Tibial nerve (tissue), 4 donors: ENCODE data around the gene C1orf167. TPM values are rescaled to one million over a fixed set of nuclear protein-coding genes. Genes with fewer than 3 reads are reported as not detected.

ENCODE experiments used
- DNase-seq, 2 donors: peaks; one replicate each; pipeline ENCODE4 v3.0.0-alpha.2; 2019; ENCODE audit warnings: low spot score in 2 of 2
- H3K27ac ChIP-seq, 4 donors: fragments of 200-600 bp; sonication (generic) in 3 of 4; one replicate each; pipeline ENCODE4 v1.5.1; 2017 to 2019; ENCODE audit warnings: mild to moderate bottlenecking in 1 of 4
- H3K27me3 ChIP-seq, 2 donors: fragments of 200-600 bp; sonication (generic) in 1 of 2; one replicate each; pipeline versions ENCODE4 v1.5.1 to v1.6.0; 2017 to 2019
- H3K36me3 ChIP-seq, 3 donors: fragments of 200-600 bp; sonication (generic); one replicate each; pipeline ENCODE4 v1.5.1; 2018 to 2019
- H3K4me1 ChIP-seq, 4 donors: fragments of 200-600 bp; sonication (generic) in 3 of 4; one replicate each; pipeline ENCODE4 v1.5.1; 2017 to 2019
- H3K4me3 ChIP-seq, 4 donors: fragments of 200-600 bp; sonication (generic) in 3 of 4; one replicate each; pipeline ENCODE4 v1.5.1; 2017 to 2019; ENCODE audit warnings: mild to moderate bottlenecking in 1 of 4, moderate library complexity in 1 of 4
- H3K9me3 ChIP-seq, 4 donors: fragments of 200-600 bp; sonication (generic) in 3 of 4; one replicate each; pipeline ENCODE4 v1.5.1; 2017 to 2019
- EP300 ChIP-seq, 2 donors: sonication (generic); formaldehyde crosslinking; IDR thresholded peaks; one replicate each; pipeline ENCODE4 v1.6.1; 2017; ENCODE audit warnings: antibody characterized with exemption in 2 of 2, mild to moderate bottlenecking in 1 of 2
- POLR2A ChIP-seq, 2 donors: fragments of 450-650 bp; IDR thresholded peaks; one replicate each; pipeline ENCODE4 v1.6.1; 2017; ENCODE audit warnings: antibody characterized with exemption in 2 of 2, mild to moderate bottlenecking in 2 of 2, moderate library complexity in 2 of 2
- WGBS, 2 donors: methylation state at CpG; one replicate each; pipeline ENCODE4 v1.1.5; 2018; 5-methylcytosine and 5-hydroxymethylcytosine counted together
- total RNA-seq, 4 donors: library from RNA; depleted of rRNA; stranded (reverse); fragments of >200 nt; gene quantifications; one replicate each; pipeline ENCODE4 v1.1.0, GENCODE V29; 2016
- TF ChIP-seq, protein P1 (sequence below), 5 experiments: fragments of 200-600 bp in 3 of 5; fragments of 450-650 bp in 2 of 5; sonication (generic) in 3 of 5; IDR thresholded peaks; one replicate each; pipeline ENCODE4 v1.5.1; 2016 to 2019; ENCODE audit warnings: antibody characterized with exemption in 5 of 5, mild to moderate bottlenecking in 3 of 5, moderate library complexity in 2 of 5

The C1orf167 gene
- total RNA-seq, 4 donors from 2014 or later: 4.4 to 13.8 (median 5.1) TPM; not detected in 1

DNA sequence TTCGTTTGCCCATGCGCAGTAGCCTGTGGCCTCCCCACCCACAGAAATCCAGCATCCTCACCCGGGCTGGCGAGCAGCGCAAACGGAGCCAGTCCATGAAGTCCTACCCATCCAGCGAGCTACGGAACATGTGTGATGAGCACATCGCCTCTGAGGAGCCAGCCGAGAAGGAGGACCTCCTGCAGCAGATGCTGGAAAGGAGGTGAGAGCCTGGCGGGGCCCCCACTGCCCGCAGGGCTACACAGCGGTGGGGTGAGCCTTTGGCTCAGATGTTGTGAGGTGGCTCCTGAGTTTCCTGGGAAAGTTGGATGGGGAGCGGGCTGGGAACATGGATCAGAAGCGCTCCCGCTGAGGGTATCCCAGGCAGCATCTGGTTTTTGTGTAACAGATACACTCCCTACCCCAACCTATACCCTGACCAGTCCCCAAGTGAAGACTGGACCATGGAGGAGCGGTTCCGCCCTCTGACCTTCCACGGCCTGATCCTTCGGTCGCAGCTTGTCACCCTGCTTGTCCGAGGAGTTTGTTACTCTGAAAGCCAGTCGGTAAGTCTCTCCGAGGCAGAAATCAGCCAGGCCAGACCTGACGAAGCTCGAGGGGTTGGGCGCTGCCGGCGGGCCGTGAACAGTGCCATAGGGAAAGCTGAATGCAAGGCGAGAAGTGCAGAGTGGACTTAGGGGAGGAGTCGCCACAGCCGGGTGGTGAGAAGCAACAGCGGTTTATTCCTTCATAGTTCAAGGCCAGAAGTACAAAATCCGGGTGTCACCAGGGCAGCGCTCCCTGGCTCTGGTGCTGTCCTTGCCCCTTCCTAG lies 75.2 kb downstream of the C1orf167 start:
- Histone ChIP-seq H3K27ac (no peak overlapping the region), H3K36me3 (peaks cover 0 to 99% (median 40%) of the 10 kb centered on the region in 3 donors), H3K27me3 (no peaks in the 10 kb centered on the region), H3K4me1 (no peaks in the 10 kb centered on the region), H3K9me3 (no peaks in the 10 kb centered on the region), H3K4me3 (no peak overlapping the region)
- TF ChIP-seq POLR2A (IDR thresholded peaks at IDR 0.05) (no peak), EP300 (IDR thresholded peaks at IDR 0.05) (no peak)
- TF ChIP-seq, protein P1, sequence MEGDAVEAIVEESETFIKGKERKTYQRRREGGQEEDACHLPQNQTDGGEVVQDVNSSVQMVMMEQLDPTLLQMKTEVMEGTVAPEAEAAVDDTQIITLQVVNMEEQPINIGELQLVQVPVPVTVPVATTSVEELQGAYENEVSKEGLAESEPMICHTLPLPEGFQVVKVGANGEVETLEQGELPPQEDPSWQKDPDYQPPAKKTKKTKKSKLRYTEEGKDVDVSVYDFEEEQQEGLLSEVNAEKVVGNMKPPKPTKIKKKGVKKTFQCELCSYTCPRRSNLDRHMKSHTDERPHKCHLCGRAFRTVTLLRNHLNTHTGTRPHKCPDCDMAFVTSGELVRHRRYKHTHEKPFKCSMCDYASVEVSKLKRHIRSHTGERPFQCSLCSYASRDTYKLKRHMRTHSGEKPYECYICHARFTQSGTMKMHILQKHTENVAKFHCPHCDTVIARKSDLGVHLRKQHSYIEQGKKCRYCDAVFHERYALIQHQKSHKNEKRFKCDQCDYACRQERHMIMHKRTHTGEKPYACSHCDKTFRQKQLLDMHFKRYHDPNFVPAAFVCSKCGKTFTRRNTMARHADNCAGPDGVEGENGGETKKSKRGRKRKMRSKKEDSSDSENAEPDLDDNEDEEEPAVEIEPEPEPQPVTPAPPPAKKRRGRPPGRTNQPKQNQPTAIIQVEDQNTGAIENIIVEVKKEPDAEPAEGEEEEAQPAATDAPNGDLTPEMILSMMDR (IDR thresholded peaks at IDR 0.05): no peak
- DNase-seq: no peak
- 81 to 85% methylated on average over 29 to 30 of the region's 36 CpGs for WGBS, 2 donors

DNA sequence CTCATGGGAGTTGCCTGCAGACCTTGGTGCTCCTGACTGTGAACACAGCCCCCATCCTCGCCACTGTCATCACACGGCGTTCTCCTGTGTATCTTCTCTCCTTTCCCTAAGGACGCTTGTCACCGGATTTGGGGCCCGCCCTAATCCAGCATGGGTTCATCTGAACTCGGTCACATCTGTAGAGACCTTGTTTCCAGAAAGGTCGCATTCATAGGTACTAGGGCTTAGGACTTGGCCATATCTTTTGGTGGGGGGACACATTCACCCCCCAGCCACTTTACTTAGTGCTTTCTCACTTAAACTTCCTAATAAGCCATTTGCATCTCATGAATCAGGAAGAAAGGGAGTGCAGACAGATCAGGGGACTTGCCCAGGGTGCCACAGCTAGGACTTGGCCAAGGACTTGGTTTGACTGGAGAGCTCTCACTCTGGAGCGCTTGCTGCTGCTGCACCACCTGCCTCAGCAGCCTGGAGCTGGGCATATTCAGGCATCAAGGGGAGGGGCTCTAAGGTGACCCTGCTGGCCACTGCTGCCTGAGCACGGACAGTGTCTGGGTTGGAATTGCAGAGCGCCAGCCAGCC lies 75.9 kb downstream of the C1orf167 start:
- no peak for TF ChIP-seq POLR2A (IDR thresholded peaks at IDR 0.05)
- no peak for TF ChIP-seq EP300 (IDR thresholded peaks at IDR 0.05)
- TF ChIP-seq, protein P1 (IDR thresholded peaks at IDR 0.05): no peak
- H3K27ac ChIP-seq: no peak overlapping the region
- no peaks in the 10 kb centered on the region for H3K9me3 ChIP-seq
- no peaks in the 10 kb centered on the region for H3K4me1 ChIP-seq
- H3K36me3 ChIP-seq: peaks cover 0 to 99% (median 40%) of the 10 kb centered on the region in 3 donors
- no peaks in the 10 kb centered on the region for H3K27me3 ChIP-seq
- 74 to 85% methylated on average over 11 of the region's 11 CpGs for WGBS, 2 donors
- no peak for DNase-seq
- no peak overlapping the region for H3K4me3 ChIP-seq

DNA sequence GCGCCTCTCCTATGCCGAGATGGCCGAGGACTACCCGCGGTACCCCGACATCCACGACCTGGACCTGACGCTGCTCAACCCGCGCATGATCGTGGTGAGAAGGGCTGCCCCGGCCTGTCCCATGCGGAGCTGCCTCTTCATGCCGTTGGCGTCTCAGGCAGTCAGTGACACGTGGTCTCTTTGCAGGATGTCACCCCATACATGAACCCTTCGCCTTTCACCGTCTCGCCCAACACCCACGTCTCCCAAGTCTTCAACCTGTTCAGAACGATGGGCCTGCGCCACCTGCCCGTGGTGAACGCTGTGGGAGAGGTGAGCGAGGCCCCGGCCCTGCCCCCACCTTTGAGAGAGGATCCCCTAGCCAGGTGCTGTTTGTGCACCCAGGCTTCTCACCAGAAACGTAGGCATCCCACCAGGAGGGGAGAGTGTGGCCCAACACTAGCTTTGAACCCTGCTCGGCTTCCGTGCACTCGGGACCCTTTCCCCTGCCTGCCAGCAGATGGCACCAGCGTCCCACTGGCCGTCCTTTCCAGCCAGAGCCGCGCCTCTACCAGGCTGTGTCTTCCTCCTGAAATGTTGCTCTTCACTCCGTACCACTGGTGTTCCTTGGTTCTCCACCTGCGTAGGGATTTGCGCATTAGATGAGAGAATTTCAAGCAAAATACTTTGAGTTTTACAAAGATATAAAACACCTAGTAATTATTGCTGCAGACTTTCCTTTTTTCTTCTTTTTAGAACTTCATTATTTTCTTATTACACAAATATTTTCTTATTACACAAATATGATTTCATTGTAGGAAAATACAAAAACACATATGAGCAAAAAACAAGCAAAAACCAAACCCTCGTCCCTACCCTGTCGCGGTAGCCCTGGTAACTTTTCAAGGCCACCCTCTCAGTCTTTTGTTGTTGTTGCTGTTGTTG lies 76.6 kb downstream of the C1orf167 start:
- TF ChIP-seq, protein P1 (IDR thresholded peaks at IDR 0.05): peak; percentile 94 to 97 (median 97)
- TF ChIP-seq POLR2A (IDR thresholded peaks at IDR 0.05): no peak
- TF ChIP-seq EP300 (IDR thresholded peaks at IDR 0.05): peak in 1 of 2 donors; percentile 44
- peaks cover 0 to 99% (median 40%) of the 10 kb centered on the region in 3 donors for H3K36me3 ChIP-seq
- no peaks in the 10 kb centered on the region for H3K4me1 ChIP-seq
- H3K9me3 ChIP-seq: no peaks in the 10 kb centered on the region
- no peak overlapping the region for H3K4me3 ChIP-seq
- no peaks in the 10 kb centered on the region for H3K27me3 ChIP-seq
- 63% methylated on average over 40 of the region's 40 CpGs for WGBS, 2 donors
- H3K27ac ChIP-seq: no peak overlapping the region
- peak; percentile 55 to 62 for DNase-seq

Other genes starting within 250 kb of the C1orf167 start
- 10 to 100 TPM in 3 of 4 donors, 1 to 10 TPM in 1; 7.5 to 21.0 (median 15.6) TPM for gene FBXO2, start 107.8 kb upstream of the C1orf167 start, total RNA-seq
- 10 to 100 TPM; 24.1 to 59.4 (median 35.7) TPM for gene FBXO44, start 107.3 kb upstream of the C1orf167 start, total RNA-seq
- gene FBXO6, start 98.0 kb upstream of the C1orf167 start, total RNA-seq: 10 to 100 TPM in 3 of 4 donors, 1 to 10 TPM in 1; 9.6 to 18.2 (median 13.8) TPM
- gene MAD2L2, start 81.0 kb upstream of the C1orf167 start, total RNA-seq: 10 to 100 TPM; 28.2 to 56.1 (median 32.3) TPM
- gene DRAXIN, start 70.5 kb upstream of the C1orf167 start, total RNA-seq: 1 to 10 TPM in 1 of 4 donors, under 1 TPM in 2, not detected in 1; under 0.01 to 1.2 (median 0.20) TPM
- gene AGTRAP, start 26.1 kb upstream of the C1orf167 start, total RNA-seq: 100 to 1,000 TPM in 1 of 4 donors, 10 to 100 TPM in 3; 35.6 to 118 (median 76.0) TPM
- 10 to 100 TPM; 61.2 to 93.9 (median 69.9) TPM for gene MTHFR, start 43.8 kb downstream of the C1orf167 start, total RNA-seq
- 10 to 100 TPM; 24.3 to 30.3 (median 25.6) TPM for gene CLCN6, start 44.0 kb downstream of the C1orf167 start, total RNA-seq
- 1 to 10 TPM in 1 of 4 donors, not detected in 3; 3.0 TPM for gene NPPA, start 85.6 kb downstream of the C1orf167 start, total RNA-seq
- gene NPPB, start 96.8 kb downstream of the C1orf167 start, total RNA-seq: not detected
- 10 to 100 TPM; 50.0 to 73.7 (median 55.6) TPM for gene KIAA2013, start 164.2 kb downstream of the C1orf167 start, total RNA-seq
- gene PLOD1, start 172.5 kb downstream of the C1orf167 start, total RNA-seq: 10 to 100 TPM; 52.8 to 87.9 (median 64.0) TPM
- 10 to 100 TPM; 53.8 to 71.6 (median 58.7) TPM for gene MFN2, start 218.3 kb downstream of the C1orf167 start, total RNA-seq